ENCODE measurements around the gene TRAM2. TPM values are rescaled to one million over a fixed set of nuclear protein-coding genes. Genes with fewer than 3 reads are reported as not detected.
A peak's percentile ranks its signal among the peaks of the same experiment; 100 is the strongest.

Gene TRAM2
- total RNA-seq, 1 donor from 2014 or later = 12.6 TPM

- no peak for DNase-seq (ENCODE audit: missing footprints)
Measured at GRCh38 chr6:52519618-52520017, 57.2 kb downstream of the TRAM2 start.

DNA sequence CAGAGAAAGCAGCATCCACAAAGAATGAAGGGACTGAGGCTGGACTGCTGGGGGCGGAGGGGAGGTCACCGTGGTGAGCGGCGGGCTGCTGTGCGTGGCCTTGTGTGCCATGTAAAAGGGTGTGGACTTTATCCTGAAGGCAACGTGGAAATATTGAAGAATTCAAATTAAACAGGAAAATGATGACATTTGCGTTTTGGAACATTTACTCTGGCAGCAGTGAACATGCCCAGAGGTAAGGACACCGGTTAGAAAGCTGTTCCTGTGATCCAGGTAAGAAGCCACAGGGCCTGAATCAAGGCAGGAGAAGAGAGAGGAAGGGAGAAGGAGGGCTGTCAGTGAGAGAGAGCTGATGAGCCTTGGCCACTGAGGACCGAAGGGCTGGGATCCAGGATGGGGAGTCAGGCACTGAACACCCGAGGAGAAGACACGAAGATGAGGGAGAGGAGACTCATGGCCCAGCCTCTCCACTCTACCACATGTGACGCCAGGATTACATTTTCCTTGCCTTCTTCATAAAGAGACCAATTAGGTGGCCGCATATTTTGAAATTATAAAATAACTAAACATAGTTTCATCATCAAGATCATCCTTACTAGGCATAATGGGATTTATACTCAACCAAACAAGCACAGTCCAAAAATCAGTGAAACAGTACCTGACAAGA, 58.4 kb downstream of the TRAM2 start:
- ATAC-seq = no peak
- intact Hi-C loops (cut with DNase I) = no loop called here
- DNase-seq (ENCODE audit: missing footprints) = no peak

More at GRCh38 chr6:52519618-52520017, 57.2 kb downstream of the TRAM2 start:
- no peak for ATAC-seq
- intact Hi-C loops (cut with DNase I) = no loop called here

DNA sequence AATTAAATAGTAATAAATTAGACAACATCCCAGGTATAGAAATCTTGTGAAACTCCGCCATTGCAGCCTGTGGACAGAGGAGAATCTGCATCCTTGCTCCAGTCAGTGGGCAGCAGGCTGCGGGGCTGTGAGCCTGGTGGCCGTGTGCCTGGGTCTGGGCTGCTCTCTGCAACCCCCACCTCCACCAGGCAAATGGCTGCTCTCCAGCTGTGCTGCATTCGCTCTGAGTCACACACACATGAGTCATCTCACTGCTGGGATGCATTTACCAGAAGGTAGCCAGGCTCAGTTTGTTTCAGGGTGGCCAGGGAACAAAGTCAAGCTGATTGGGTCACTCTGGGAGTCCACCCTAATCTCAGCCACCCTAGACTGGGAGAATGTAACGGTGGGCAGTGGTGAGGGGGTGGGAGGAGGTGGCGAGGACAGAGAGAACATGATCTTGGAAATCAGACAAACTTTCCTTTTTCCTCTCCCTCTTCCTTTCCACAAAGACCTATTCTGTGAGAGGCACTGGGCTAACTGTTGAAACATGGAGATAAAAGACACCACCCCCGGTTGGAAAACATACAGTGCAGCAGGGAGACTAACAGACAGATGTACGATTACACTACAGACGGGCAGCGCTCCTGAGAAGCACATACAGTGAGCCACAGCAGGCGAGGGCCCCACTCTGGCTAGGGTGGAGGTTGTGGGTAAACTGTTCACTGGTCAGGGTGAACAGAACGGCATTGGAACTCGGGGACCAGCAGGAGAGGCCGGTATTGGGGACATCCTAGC, 59.2 kb downstream of the TRAM2 start:
- intact Hi-C loops (cut with DNase I) = no loop called here
- ATAC-seq = peak; percentile 93

DNA sequence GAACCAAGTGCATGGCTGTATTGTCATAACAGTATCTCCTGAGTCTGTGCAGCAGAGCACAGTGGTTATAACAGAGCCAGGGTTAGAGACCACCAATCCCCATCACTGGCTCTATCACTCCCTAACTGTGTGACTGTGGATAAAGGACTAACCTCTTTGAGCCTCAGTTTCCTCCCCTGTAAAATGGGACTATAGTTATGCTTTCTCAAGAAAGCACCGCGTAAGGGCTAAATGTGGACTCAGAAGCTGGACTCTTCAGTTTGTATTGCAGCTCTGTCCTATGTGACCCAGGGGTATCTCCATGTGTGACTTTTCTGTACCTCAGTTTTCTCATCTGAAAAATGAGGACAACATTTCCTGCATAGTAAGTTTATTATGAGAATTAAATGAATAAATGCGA, 59.9 kb downstream of the TRAM2 start:
- DNase-seq (ENCODE audit: missing footprints) (no peak), ATAC-seq (no peak)
- intact Hi-C loops (cut with DNase I) = no loop called here

More for the DNA sequence above, 59.2 kb downstream of the TRAM2 start:
- DNase-seq (ENCODE audit: missing footprints) = peak; percentile 87

GRCh38 chr6:52516269-52516668, 60.6 kb downstream of the TRAM2 start:
- intact Hi-C loops (cut with DNase I) = no loop called here
- ATAC-seq (no peak), DNase-seq (ENCODE audit: missing footprints) (no peak)

- intact Hi-C loops (cut with DNase I) = no loop called here
- DNase-seq (ENCODE audit: missing footprints) (no peak), ATAC-seq (no peak)
Measured at GRCh38 chr6:52515219-52515960, 61.5 kb downstream of the TRAM2 start.

DNA sequence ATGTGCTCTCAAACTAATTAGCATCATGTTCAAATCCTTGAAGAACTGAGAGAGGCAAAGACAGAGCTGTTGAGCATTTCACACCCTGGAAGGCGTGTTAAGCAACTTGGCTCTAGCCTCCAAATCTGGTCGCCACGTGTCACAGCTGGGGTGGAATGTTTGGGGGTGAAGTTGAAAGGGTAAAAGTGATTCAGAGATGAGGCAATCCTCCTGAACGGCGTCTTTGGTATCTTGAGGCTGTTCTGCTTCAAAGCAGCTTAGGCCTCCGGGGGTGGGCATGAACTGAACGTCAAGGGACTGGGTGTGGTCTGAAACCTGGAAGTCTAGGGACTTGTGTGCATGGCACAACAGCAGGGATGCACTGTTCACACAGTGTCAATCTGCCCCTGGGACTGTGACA, 62.3 kb downstream of the TRAM2 start:
- ATAC-seq = peak; percentile 26
- no peak for DNase-seq (ENCODE audit: missing footprints)
- intact Hi-C loops (cut with DNase I) = no loop called here

DNA sequence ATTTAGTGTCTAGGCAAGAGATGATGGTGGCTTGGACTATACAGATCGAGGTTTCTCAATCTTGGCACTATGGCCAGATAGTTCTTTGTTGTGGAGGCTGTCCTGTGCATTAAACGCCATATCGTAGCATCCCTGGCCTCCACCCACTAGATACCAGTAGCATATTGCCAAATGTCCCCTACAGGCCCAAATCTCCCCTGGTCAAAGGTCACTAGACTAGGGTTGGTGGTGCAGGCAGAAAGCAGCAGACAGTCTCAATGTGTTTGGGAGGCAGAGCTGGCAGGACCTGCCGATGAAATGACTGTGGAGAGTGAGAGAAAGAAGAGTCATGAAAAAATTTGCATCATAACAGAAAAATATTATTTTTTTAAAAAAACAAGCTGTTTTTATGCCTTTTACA, 63.0 kb downstream of the TRAM2 start:
- DNase-seq (ENCODE audit: missing footprints) (no peak), ATAC-seq (no peak)
- intact Hi-C loops (cut with DNase I) = no loop called here

GRCh38 chr6:52513464-52513863, 63.4 kb downstream of the TRAM2 start:
- no peak for ATAC-seq
- no peak for DNase-seq (ENCODE audit: missing footprints)
- intact Hi-C loops (cut with DNase I) = no loop called here

DNA sequence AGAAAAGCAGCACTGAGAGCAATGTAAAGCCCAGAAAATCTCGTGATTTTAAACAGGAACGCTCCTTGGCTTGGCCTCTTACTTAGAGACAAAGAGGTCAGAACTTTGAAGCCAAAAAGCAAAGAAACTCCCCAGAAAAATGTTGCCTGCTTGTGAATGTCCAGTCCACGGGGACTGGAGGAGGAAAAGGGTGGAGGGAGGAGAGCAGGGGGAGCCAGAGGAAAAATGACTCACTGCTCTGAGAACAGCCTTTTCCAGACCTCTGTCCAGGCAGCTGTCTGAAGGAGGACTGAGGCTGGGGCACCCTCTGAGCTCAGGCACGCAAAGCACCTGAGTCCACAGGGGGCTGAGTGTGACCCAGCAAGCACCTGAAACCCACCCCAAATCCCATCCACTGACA, 64.7 kb downstream of the TRAM2 start:
- intact Hi-C loops (cut with DNase I) = no loop called here
- DNase-seq (ENCODE audit: missing footprints) (no peak), ATAC-seq (peak; percentile 89)

- no peak for DNase-seq (ENCODE audit: missing footprints)
- ATAC-seq = peak; percentile 7
- intact Hi-C loops (cut with DNase I) = no loop called here
Measured at GRCh38 chr6:52511572-52512151, 65.2 kb downstream of the TRAM2 start.

GRCh38 chr6:52511163-52511562, 65.7 kb downstream of the TRAM2 start:
- intact Hi-C loops (cut with DNase I) = no loop called here
- ATAC-seq = no peak
- no peak for DNase-seq (ENCODE audit: missing footprints)

DNA sequence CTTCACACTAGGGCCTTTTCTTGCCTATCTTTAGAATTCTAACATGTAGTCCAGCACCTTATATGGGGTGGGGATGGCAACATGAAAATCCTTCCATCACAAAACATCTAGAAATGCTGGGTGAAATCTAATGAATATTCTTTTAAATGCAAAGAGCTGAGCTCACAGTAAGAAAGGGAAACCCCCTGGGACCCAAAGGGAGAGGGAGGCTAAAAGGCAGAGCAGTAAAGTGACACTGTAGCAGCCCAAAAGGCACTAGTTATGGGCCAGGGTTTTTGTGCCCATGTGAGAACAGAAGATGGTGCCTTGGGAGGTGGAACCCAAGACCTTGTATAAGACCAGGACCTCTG, 66.7 kb downstream of the TRAM2 start:
- intact Hi-C loops (cut with DNase I) = no loop called here
- ATAC-seq (no peak), DNase-seq (ENCODE audit: missing footprints) (no peak)

- intact Hi-C loops (cut with DNase I) = no loop called here
- ATAC-seq (no peak), DNase-seq (ENCODE audit: missing footprints) (no peak)
Measured at GRCh38 chr6:52509281-52510212, 67.3 kb downstream of the TRAM2 start.

- ATAC-seq (no peak), DNase-seq (ENCODE audit: missing footprints) (no peak)
- intact Hi-C loops (cut with DNase I) = no loop called here
Measured at GRCh38 chr6:52508261-52508739, 68.6 kb downstream of the TRAM2 start.

DNA sequence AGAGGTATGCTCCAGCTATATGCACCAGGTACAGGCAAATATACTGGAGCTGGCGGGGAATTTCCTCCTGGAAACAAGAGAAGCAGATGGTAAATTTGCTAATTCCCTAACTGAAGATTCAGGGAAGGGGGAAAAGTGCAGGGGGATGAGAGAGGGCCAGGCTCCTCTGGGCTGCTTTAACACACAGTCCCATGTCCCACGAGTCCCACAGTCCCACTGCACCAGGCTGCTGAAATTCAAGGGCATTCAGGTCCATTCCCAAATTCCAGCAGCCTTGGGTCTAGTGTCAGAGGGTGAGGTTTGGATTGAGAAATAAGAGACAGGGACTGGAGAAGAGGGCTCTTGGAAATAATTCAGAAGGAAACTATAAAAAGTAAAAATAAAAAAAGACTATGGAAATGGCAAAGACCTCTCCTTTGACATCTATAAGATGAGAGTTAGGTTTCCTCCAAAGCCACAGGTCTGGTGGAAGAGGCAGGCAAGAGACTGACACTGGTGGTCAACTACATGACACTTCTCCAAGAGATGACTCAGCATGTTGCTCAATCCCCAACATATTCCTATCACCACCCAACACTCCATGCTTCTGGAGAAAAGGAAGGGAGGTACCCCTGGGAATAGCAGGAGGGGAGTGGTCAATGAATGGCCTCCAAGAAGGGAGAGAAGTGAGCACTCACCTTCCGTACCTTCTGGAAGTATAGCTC, 69.2 kb downstream of the TRAM2 start:
- peak; percentile 15 for ATAC-seq

GRCh38 chr6:52506476-52506875, 70.4 kb downstream of the TRAM2 start:
- DNase-seq (ENCODE audit: missing footprints) (no peak), ATAC-seq (no peak)
- intact Hi-C loops (cut with DNase I) = no loop called here

More for the DNA sequence above, 69.2 kb downstream of the TRAM2 start:
- no peak for DNase-seq (ENCODE audit: missing footprints)
- intact Hi-C loops (cut with DNase I) = no loop called here
